ENCODE data around the gene PALD1. TPM values are rescaled to one million over a fixed set of nuclear protein-coding genes. Genes with fewer than 3 reads are reported as not detected.
"Not testable (repeated sequence)": the region's sequence is repeated elsewhere in the genome, so short reads cannot be mapped to it uniquely, and the experiment has no call there.

Gene PALD1
- total RNA-seq, 2 experiments from 2014 or later: 0.36 to 0.44 TPM

GRCh38 chr10:70481105-70481504, 2.5 kb downstream of the PALD1 start:
- intact Hi-C loops (cut with DNase I, micrococcal nuclease): no loop called here
- ATAC-seq (ENCODE audit: poor library complexity) (no peak), DNase-seq (no peak)
- H3K4me1 Mint-ChIP-seq (ENCODE audit: low read depth): peaks cover 49% of the 10 kb centered on the region
- H3K36me3 Mint-ChIP-seq (ENCODE audit: low read depth): no peaks in the 10 kb centered on the region
- H3K27me3 Mint-ChIP-seq: no peaks in the 10 kb centered on the region
- ChIA-PET CTCF (no interaction called here), POLR2A (interaction anchor here (1.2 kb wide), 1 partner anchor 13 kb away, joined by 3 read pairs; no protein-coding TSS in a partner anchor)
- Histone ChIP-seq H3K27me3 (ENCODE audit: control insufficient read depth in 1 of 2, insufficient read depth in 2 of 2, low read length in 2 of 2) (no peaks in the 10 kb centered on the region), H3K9me3 (ENCODE audit: control insufficient read depth in 1 of 2, insufficient read depth in 1 of 2, low read length in 2 of 2) (no peaks in the 10 kb centered on the region), H3K4me3 (ENCODE audit: low read length) (no peak overlapping the region), H3K4me1 (ENCODE audit: insufficient read depth, low read length) (peaks cover 49% of the 10 kb centered on the region), H3K36me3 (ENCODE audit: insufficient read depth, low read length) (no peaks in the 10 kb centered on the region), H3K27ac (ENCODE audit: low read depth in 1 of 2, low read length in 2 of 2) (no peak overlapping the region)
- no peaks in the 10 kb centered on the region for H3K9me3 Mint-ChIP-seq
- H3K27ac Mint-ChIP-seq: no peak overlapping the region
- H3K4me3 Mint-ChIP-seq: no peak overlapping the region
- no peak for TF ChIP-seq CTCF (IDR thresholded peaks at IDR 0.05)

GRCh38 chr10:70481831-70482530, 3.4 kb downstream of the PALD1 start:
- no peaks in the 10 kb centered on the region for H3K36me3 ChIP-seq (ENCODE audit: insufficient read depth, low read length)
- no peak overlapping the region for H3K4me3 ChIP-seq (ENCODE audit: low read length)
- H3K27ac ChIP-seq (ENCODE audit: low read depth in 1 of 2, low read length in 2 of 2): no peak overlapping the region
- DNase-seq (no peak), ATAC-seq (ENCODE audit: poor library complexity) (no peak)
- peaks cover 40% of the 10 kb centered on the region for H3K4me1 ChIP-seq (ENCODE audit: insufficient read depth, low read length)
- no peaks in the 10 kb centered on the region for H3K27me3 Mint-ChIP-seq
- H3K9me3 ChIP-seq (ENCODE audit: control insufficient read depth in 1 of 2, insufficient read depth in 1 of 2, low read length in 2 of 2): no peaks in the 10 kb centered on the region
- intact Hi-C loops (cut with DNase I, micrococcal nuclease): no loop called here
- TF ChIP-seq CTCF (IDR thresholded peaks at IDR 0.05): no peak
- no peaks in the 10 kb centered on the region for H3K9me3 Mint-ChIP-seq
- POLR2A ChIA-PET: interaction anchor here (1.2 kb wide), 1 partner anchor 12 kb away, joined by 3 read pairs; no protein-coding TSS in a partner anchor
- H3K27ac Mint-ChIP-seq: no peak overlapping the region
- no peaks in the 10 kb centered on the region for H3K27me3 ChIP-seq (ENCODE audit: control insufficient read depth in 1 of 2, insufficient read depth in 2 of 2, low read length in 2 of 2)
- peaks cover 40% of the 10 kb centered on the region for H3K4me1 Mint-ChIP-seq (ENCODE audit: low read depth)
- no peaks in the 10 kb centered on the region for H3K36me3 Mint-ChIP-seq (ENCODE audit: low read depth)
- no peak overlapping the region for H3K4me3 Mint-ChIP-seq
- CTCF ChIA-PET: no interaction called here

GRCh38 chr10:70482982-70483760, 4.6 kb downstream of the PALD1 start:
- Mint-ChIP-seq H3K27me3 (no peaks in the 10 kb centered on the region), H3K9me3 (no peaks in the 10 kb centered on the region), H3K4me1 (ENCODE audit: low read depth) (peaks cover 29% of the 10 kb centered on the region), H3K36me3 (ENCODE audit: low read depth) (no peaks in the 10 kb centered on the region), H3K27ac (no peak overlapping the region), H3K4me3 (no peak overlapping the region)
- DNase-seq (no peak), ATAC-seq (ENCODE audit: poor library complexity) (no peak)
- ChIA-PET POLR2A (no interaction called here), CTCF (no interaction called here)
- no peak for TF ChIP-seq CTCF (IDR thresholded peaks at IDR 0.05)
- H3K27me3 ChIP-seq (ENCODE audit: control insufficient read depth in 1 of 2, insufficient read depth in 2 of 2, low read length in 2 of 2): no peaks in the 10 kb centered on the region
- H3K27ac ChIP-seq (ENCODE audit: low read depth in 1 of 2, low read length in 2 of 2): no peak overlapping the region
- H3K9me3 ChIP-seq (ENCODE audit: control insufficient read depth in 1 of 2, insufficient read depth in 1 of 2, low read length in 2 of 2): no peaks in the 10 kb centered on the region
- H3K36me3 ChIP-seq (ENCODE audit: insufficient read depth, low read length): no peaks in the 10 kb centered on the region
- H3K4me3 ChIP-seq (ENCODE audit: low read length): no peak overlapping the region
- peaks cover 29% of the 10 kb centered on the region for H3K4me1 ChIP-seq (ENCODE audit: insufficient read depth, low read length)
- intact Hi-C loops (cut with DNase I, micrococcal nuclease): no loop called here

GRCh38 chr10:70483872-70484271, 5.3 kb downstream of the PALD1 start:
- POLR2A ChIA-PET; H3K36me3 Mint-ChIP-seq (ENCODE audit: low read depth): not testable (repeated sequence)

More at GRCh38 chr10:70483872-70484271, 5.3 kb downstream of the PALD1 start:
- H3K27me3 Mint-ChIP-seq; H3K27ac Mint-ChIP-seq; H3K9me3 Mint-ChIP-seq; H3K36me3 ChIP-seq (ENCODE audit: insufficient read depth, low read length); H3K4me3 ChIP-seq (ENCODE audit: low read length); H3K9me3 ChIP-seq (ENCODE audit: control insufficient read depth in 1 of 2, insufficient read depth in 1 of 2, low read length in 2 of 2); CTCF ChIA-PET; H3K4me3 Mint-ChIP-seq; intact Hi-C loops (cut with DNase I, micrococcal nuclease); DNase-seq; H3K27ac ChIP-seq (ENCODE audit: low read depth in 1 of 2, low read length in 2 of 2); ATAC-seq (ENCODE audit: poor library complexity); H3K27me3 ChIP-seq (ENCODE audit: control insufficient read depth in 1 of 2, insufficient read depth in 2 of 2, low read length in 2 of 2): not testable (repeated sequence)
- peaks cover 25% of the 10 kb centered on the region for H3K4me1 ChIP-seq (ENCODE audit: insufficient read depth, low read length)
- H3K4me1 Mint-ChIP-seq (ENCODE audit: low read depth): peaks cover 29% of the 10 kb centered on the region

Data from CD4-positive, alpha-beta T cell (primary cell).